Mesodermal cell (in vitro differentiated cells): ENCODE measurements around the gene PTPN20.
"Not testable (repeated sequence)": the region's sequence is repeated elsewhere in the genome, so short reads cannot be mapped to it uniquely, and the experiment has no call there.

Experiments
- H3K27ac ChIP-seq: 2 replicates; pipeline ENCODE4 v1.7.0; 2013; ENCODE audit warnings: mild to moderate bottlenecking, low read depth, low read length, moderate library complexity; ENCODE audit not compliant: severe bottlenecking
- H3K36me3 ChIP-seq: 2 replicates; pipeline ENCODE4 v1.7.1; 2013; ENCODE audit warnings: mild to moderate bottlenecking, low read length, moderate library complexity; ENCODE audit not compliant: control insufficient read depth, insufficient read depth
- H3K4me1 ChIP-seq: one replicate; pipeline ENCODE4 v1.7.1; 2013; ENCODE audit warnings: mild to moderate bottlenecking, low read length; ENCODE audit not compliant: insufficient read depth, control insufficient read depth, poor library complexity, severe bottlenecking
- H3K4me3 ChIP-seq: 2 replicates; pipeline ENCODE4 v1.7.0; 2013; ENCODE audit warnings: low read length, control low read depth, mild to moderate bottlenecking; ENCODE audit not compliant: insufficient read depth, poor library complexity, severe bottlenecking; ENCODE audit errors: extremely low read depth
- H3K9me3 ChIP-seq: 2 replicates; pipeline ENCODE4 v1.7.1; 2013; ENCODE audit warnings: mild to moderate bottlenecking, low read length, moderate library complexity; ENCODE audit not compliant: control insufficient read depth
- WGBS, 2 experiments: methylation state at CpG; one replicate each; pipeline ENCODE4 v1.1.5; 2013; ENCODE audit warnings: missing lambda C conversion rate in 2 of 2; ENCODE audit not compliant: insufficient coverage in 2 of 2; 5-methylcytosine and 5-hydroxymethylcytosine counted together

The PTPN20 gene

DNA sequence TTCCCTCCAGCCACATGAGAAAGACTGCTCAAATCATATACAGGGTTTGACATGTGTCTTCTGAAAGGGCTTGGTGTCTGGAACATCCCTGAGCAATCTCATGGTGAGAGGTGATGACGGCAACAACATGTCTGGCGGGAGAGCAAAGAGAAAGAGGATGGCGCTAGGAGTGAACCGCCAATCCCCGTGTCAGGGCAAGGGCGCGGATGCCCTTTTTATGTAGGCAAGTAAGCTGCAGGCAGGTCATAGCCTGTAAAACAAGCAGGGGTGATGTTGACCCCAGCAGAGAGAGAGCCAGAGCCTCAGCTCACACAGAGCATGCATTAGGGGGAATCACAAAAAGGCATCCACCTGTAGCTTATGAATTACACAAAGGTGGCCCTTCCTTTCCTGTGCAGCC lies 4.9 kb upstream of the PTPN20 start:
- no CpG with 5 or more reads among the region's 7 CpGs for WGBS, 2 experiments
- not testable (repeated sequence) for H3K4me3 ChIP-seq, H3K9me3 ChIP-seq, H3K4me1 ChIP-seq, H3K27ac ChIP-seq, H3K36me3 ChIP-seq

- not testable (repeated sequence) for H3K27ac ChIP-seq, H3K4me3 ChIP-seq, H3K4me1 ChIP-seq, H3K9me3 ChIP-seq, H3K36me3 ChIP-seq
- WGBS, 2 experiments = no CpG with 5 or more reads among the region's 10 CpGs
Measured at GRCh38 chr10:46907185-46908117, 3.8 kb upstream of the PTPN20 start.

GRCh38 chr10:46922498-46922897 lies 11.3 kb downstream of the PTPN20 start:
- not testable (repeated sequence) for H3K36me3 ChIP-seq, H3K4me1 ChIP-seq, H3K27ac ChIP-seq, H3K9me3 ChIP-seq, H3K4me3 ChIP-seq
- no CpG with 5 or more reads among the region's 2 CpGs for WGBS, 2 experiments

GRCh38 chr10:46925156-46925555 lies 13.9 kb downstream of the PTPN20 start:
- not testable (repeated sequence) for H3K27ac ChIP-seq, H3K4me1 ChIP-seq, H3K36me3 ChIP-seq, H3K4me3 ChIP-seq, H3K9me3 ChIP-seq
- WGBS, 2 experiments = no CpG with 5 or more reads among the region's 2 CpGs

DNA sequence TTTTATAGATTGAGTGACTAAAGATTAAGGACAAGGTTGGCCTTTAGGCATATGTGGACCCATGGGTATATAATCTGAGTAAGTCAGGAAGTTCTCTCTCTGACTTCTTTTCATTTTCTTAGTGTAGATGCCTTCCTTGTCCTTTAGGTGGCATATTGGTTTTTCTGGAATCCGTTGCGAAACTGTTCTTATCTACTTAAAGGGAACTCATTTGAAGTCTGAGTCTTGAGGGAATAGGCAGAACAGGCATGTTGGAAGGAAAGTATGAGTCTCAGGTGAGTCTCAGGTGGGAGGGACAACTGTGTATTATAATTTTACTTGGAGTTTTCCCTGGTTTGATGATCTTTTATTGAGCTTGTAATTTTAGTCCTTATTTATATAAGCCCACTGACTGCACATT lies 14.6 kb downstream of the PTPN20 start:
- not testable (repeated sequence) for H3K4me3 ChIP-seq, H3K4me1 ChIP-seq, H3K9me3 ChIP-seq, H3K27ac ChIP-seq, H3K36me3 ChIP-seq
- WGBS, 2 experiments = 33% methylated on average over 2 of the region's 2 CpGs; no CpG with 5 or more reads in 1 of the 2 experiments

GRCh38 chr10:46928810-46929209 lies 17.6 kb downstream of the PTPN20 start:
- not testable (repeated sequence) for H3K36me3 ChIP-seq, H3K27ac ChIP-seq, H3K4me1 ChIP-seq, H3K4me3 ChIP-seq, H3K9me3 ChIP-seq

- no CpG with 5 or more reads among the region's 1 CpG for WGBS, 2 experiments
- not testable (repeated sequence) for H3K4me3 ChIP-seq, H3K27ac ChIP-seq, H3K9me3 ChIP-seq, H3K36me3 ChIP-seq, H3K4me1 ChIP-seq
Measured at GRCh38 chr10:46932383-46932782, 21.2 kb downstream of the PTPN20 start.

- not testable (repeated sequence) for H3K36me3 ChIP-seq, H3K27ac ChIP-seq, H3K4me1 ChIP-seq, H3K9me3 ChIP-seq, H3K4me3 ChIP-seq
- WGBS, 2 experiments = no CpG with 5 or more reads among the region's 1 CpG
Measured at GRCh38 chr10:46941091-46941490, 29.9 kb downstream of the PTPN20 start.

DNA sequence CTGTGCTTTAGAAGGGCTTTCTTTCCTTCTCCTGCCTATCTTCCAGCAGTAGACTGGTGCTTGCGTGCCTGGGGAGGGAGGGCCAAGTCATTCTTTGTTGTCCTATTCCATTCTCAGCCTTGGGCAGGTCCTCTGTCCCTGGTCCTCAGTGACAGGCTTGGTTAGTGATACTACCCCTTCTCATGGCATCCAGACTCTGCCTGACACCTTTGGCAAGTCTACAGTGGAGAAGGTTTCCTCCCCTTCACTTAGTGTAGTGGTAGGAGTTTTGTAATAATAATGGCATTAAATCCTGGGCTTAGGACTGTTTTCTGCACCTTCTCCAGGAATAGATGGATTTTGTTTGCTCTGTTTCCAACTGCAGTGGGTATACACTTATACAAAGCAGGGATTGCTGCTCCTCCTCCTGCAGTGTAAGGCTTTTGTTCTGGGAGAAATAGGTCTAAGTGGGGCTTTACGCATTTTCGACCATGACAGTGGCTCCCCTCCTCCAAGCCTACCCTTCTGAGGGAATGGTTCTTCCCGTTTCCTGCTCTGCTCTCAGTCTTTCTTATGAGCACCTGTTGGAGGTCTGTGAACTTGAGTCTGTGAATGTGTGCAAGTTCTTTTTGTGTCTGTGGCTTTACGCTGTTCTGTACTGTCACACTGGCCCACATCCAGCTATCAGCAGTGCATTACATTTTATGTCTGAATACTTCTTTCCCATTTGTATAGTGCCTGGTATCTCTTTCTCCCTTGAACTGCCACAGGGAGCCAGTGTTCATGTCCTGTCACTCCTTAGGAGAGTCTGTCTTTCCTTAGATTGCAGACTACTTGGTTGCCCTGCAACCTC lies 37.7 kb downstream of the PTPN20 start:
- 40% methylated on average over 1 of the region's 5 CpGs; no CpG with 5 or more reads in 1 of the 2 experiments for WGBS, 2 experiments
- H3K36me3 ChIP-seq, H3K27ac ChIP-seq, H3K9me3 ChIP-seq, H3K4me3 ChIP-seq, H3K4me1 ChIP-seq: not testable (repeated sequence)

- H3K36me3 ChIP-seq, H3K9me3 ChIP-seq, H3K4me3 ChIP-seq, H3K27ac ChIP-seq, H3K4me1 ChIP-seq: not testable (repeated sequence)
- 100% methylated on average over 1 of the region's 4 CpGs; no CpG with 5 or more reads in 1 of the 2 experiments for WGBS, 2 experiments
Measured at GRCh38 chr10:46952540-46952939, 41.3 kb downstream of the PTPN20 start.

GRCh38 chr10:46960742-46961141 lies 49.5 kb downstream of the PTPN20 start:
- not testable (repeated sequence) for H3K4me3 ChIP-seq, H3K9me3 ChIP-seq, H3K27ac ChIP-seq, H3K4me1 ChIP-seq, H3K36me3 ChIP-seq
